Epithelial cell of esophagus (primary cell): ENCODE results near the gene HP.

ENCODE experiments used
- DNase-seq: peaks from one replicate; pipeline ENCODE4 v3.0.0; 2010; ENCODE audit warnings: low read depth
- H3K4me3 ChIP-seq: 2 replicates; pipeline ENCODE4 v1.5.1; 2011; ENCODE audit warnings: mild to moderate bottlenecking, low read length, control low read depth
- TF ChIP-seq, protein P1 (sequence below): IDR thresholded peaks from 2 replicates; pipeline ENCODE4 v1.5.1; 2011; ENCODE audit warnings: low read depth, mild to moderate bottlenecking, low read length, control low read depth, inconsistent platforms; ENCODE audit not compliant: insufficient read depth; ENCODE audit errors: missing control alignments

HP gene

GRCh38 chr16:72043058-72043457 lies 11.2 kb upstream of the HP start:
- no peak overlapping the region for H3K4me3 ChIP-seq
- TF ChIP-seq, protein P1, sequence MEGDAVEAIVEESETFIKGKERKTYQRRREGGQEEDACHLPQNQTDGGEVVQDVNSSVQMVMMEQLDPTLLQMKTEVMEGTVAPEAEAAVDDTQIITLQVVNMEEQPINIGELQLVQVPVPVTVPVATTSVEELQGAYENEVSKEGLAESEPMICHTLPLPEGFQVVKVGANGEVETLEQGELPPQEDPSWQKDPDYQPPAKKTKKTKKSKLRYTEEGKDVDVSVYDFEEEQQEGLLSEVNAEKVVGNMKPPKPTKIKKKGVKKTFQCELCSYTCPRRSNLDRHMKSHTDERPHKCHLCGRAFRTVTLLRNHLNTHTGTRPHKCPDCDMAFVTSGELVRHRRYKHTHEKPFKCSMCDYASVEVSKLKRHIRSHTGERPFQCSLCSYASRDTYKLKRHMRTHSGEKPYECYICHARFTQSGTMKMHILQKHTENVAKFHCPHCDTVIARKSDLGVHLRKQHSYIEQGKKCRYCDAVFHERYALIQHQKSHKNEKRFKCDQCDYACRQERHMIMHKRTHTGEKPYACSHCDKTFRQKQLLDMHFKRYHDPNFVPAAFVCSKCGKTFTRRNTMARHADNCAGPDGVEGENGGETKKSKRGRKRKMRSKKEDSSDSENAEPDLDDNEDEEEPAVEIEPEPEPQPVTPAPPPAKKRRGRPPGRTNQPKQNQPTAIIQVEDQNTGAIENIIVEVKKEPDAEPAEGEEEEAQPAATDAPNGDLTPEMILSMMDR = no peak
- DNase-seq = no peak

DNA sequence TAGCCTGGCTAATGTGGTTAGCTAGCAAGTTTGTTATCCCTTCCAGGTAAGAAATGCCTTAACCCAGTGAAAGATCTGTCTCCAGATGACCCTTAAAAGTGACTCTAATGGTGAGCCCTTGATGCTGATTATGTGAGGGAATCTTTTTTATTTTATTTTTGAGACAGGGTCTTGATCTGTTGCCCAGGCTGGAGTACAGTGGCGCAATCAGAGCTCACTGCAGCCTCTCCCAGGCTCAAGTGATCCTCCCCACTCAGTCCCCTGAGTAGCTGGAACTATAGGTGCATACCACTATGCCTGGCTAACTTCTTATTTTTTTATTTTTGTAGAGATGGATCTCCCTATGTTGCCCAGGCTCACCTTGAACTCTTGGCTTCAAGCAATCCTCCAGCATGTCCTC lies 10.8 kb upstream of the HP start:
- TF ChIP-seq, protein P1 = no peak
- no peak overlapping the region for H3K4me3 ChIP-seq
- no peak for DNase-seq

GRCh38 chr16:72044296-72044695 lies 10.0 kb upstream of the HP start:
- H3K4me3 ChIP-seq = no peak overlapping the region
- TF ChIP-seq, protein P1 = no peak
- no peak for DNase-seq

DNA sequence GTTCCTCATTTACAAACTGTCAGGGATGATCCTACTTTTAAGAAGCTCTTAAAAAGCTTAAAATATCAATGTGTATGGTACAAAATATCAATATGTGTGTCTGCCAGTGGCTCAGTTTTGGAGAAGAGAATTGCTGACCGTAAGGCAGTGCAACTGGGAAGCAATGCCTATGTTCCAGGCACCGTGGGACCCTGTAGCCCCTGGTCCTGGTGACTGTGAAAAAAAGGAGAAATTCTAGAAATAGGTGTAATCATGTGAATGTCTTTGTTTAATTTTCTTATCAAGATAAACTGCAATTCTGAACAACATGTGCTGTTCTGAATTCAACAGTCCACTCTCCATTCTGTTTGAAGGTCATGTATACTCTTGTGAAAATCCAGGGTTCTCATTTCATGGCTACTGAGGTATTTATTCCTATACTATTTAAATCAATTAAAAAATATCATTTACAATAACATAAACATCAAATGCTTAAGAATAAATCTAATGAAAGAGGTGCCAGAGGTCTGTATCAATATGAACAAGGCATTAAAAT lies 9.4 kb upstream of the HP start:
- TF ChIP-seq, protein P1 = no peak
- no peak for DNase-seq
- no peak overlapping the region for H3K4me3 ChIP-seq

GRCh38 chr16:72049110-72049509 lies 5.2 kb upstream of the HP start:
- no peak for DNase-seq
- H3K4me3 ChIP-seq = no peak overlapping the region
- TF ChIP-seq, protein P1 = no peak

- TF ChIP-seq, protein P1 = no peak
- DNase-seq = peak; percentile 62
- H3K4me3 ChIP-seq = no peak overlapping the region
Measured at GRCh38 chr16:72050769-72051464, 3.4 kb upstream of the HP start.

- no peak for DNase-seq
- TF ChIP-seq, protein P1 = no peak
- no peak overlapping the region for H3K4me3 ChIP-seq
Measured at GRCh38 chr16:72051818-72052217, 2.5 kb upstream of the HP start.
